K562 (cell line): ENCODE data around the gene THADA. TPM values are rescaled to one million over a fixed set of nuclear protein-coding genes. Genes with fewer than 3 reads are reported as not detected.

Experiments
- ATF1 ChIP-seq, 2 experiments: fragments of 450-650 bp in 1 of 2; IDR thresholded peaks; 2 replicates each; pipeline ENCODE4 v1.6.1; 2016; ENCODE audit warnings: missing compliant biosample characterization in 1 of 2, missing genetic modification characterization in 1 of 2
- CUX1 ChIP-seq: fragments of 200-800 bp; sonication (Bioruptor generic); IDR thresholded peaks from 2 replicates; pipeline ENCODE4 v1.6.1; 2016; ENCODE audit warnings: missing genetic modification characterization, missing compliant biosample characterization
- E2F3 ChIP-seq: fragments of 250-450 bp; sonication (Bioruptor Pico); IDR thresholded peaks from 2 replicates; pipeline ENCODE4 v1.4.0; 2020; ENCODE audit warnings: mild to moderate bottlenecking
- EGR1 ChIP-seq: fragments of 450-650 bp; conservative IDR thresholded peaks from 2 replicates; pipeline ENCODE4 v1.6.1; 2017; ENCODE audit warnings: mild to moderate bottlenecking
- ELK1 ChIP-seq: sonication (generic); formaldehyde crosslinking; IDR thresholded peaks from 2 replicates; pipeline ENCODE4 v1.8.1; 2022; ENCODE audit warnings: missing genetic modification reagents
- EWSR1 ChIP-seq: fragments of 450-650 bp; IDR thresholded peaks from 2 replicates; pipeline ENCODE4 v1.6.1; 2018; ENCODE audit warnings: borderline replicate concordance, mild to moderate bottlenecking, low read depth, moderate library complexity; ENCODE audit not compliant: partially characterized antibody
- HDAC6 ChIP-seq: IDR thresholded peaks from 2 replicates; pipeline ENCODE4 v1.6.1; 2012; ENCODE audit warnings: low read depth, mild to moderate bottlenecking, control low read depth, inconsistent platforms, low read length, moderate library complexity
- MAZ ChIP-seq, 2 experiments: fragments of 450-650 bp in 1 of 2; sonication (generic) in 1 of 2; formaldehyde crosslinking; IDR thresholded peaks in 1 of 2; conservative IDR thresholded peaks in 1 of 2; 2 replicates each; pipeline versions ENCODE4 v1.4.0 to v1.5.0; 2020; ENCODE audit warnings: mild to moderate bottlenecking in 1 of 2, missing genetic modification reagents in 1 of 2
- MBD2 ChIP-seq: sonication (generic); IDR thresholded peaks from 2 replicates; pipeline ENCODE4 v1.6.1; 2016; ENCODE audit warnings: low read depth, borderline replicate concordance
- MYNN ChIP-seq, 2 experiments: sonication (generic); formaldehyde crosslinking in 1 of 2; IDR thresholded peaks; 2 replicates each; pipeline versions ENCODE4 v1.5.0 to v1.6.1; 2016 to 2020; ENCODE audit warnings: antibody characterized with exemption in 1 of 2, missing genetic modification reagents in 1 of 2
- NCOA4 ChIP-seq: fragments of 450-650 bp; IDR thresholded peaks from 2 replicates; pipeline ENCODE4 v1.6.1; 2018; ENCODE audit warnings: mild to moderate bottlenecking; ENCODE audit not compliant: partially characterized antibody
- PCBP2 ChIP-seq: fragments of 200-400 bp; formaldehyde crosslinking; IDR thresholded peaks from 2 replicates; pipeline ENCODE4 v1.6.1; 2018; ENCODE audit warnings: low read length, low read depth, mild to moderate bottlenecking, moderate library complexity; ENCODE audit not compliant: poor library complexity, severe bottlenecking
- SREBF1 ChIP-seq: fragments of 150-350 bp; IDR thresholded peaks from 2 replicates; pipeline ENCODE4 v1.6.1; 2014; ENCODE audit warnings: antibody characterized with exemption, low read depth, low read length, borderline replicate concordance
- SRF ChIP-seq, 2 experiments: fragments of 250-450, 450-650 bp in 1 of 2; sonication (Bioruptor Pico) in 1 of 2; sonication (generic) in 1 of 2; formaldehyde crosslinking; IDR thresholded peaks; 2 replicates each; pipeline versions ENCODE4 v1.5.0 to v1.5.1; 2020 to 2022; ENCODE audit warnings: mild to moderate bottlenecking in 1 of 2, missing genetic modification reagents in 1 of 2
- TCF15 ChIP-seq: fragments of 250-450 bp; sonication (Bioruptor Pico); IDR thresholded peaks from 2 replicates; pipeline ENCODE4 v1.8.0; 2022; ENCODE audit warnings: moderate library complexity, mild to moderate bottlenecking, inconsistent platforms
- ZBTB17 ChIP-seq: fragments of 450-650 bp; formaldehyde crosslinking; IDR thresholded peaks from 2 replicates; pipeline ENCODE4 v1.4.0; 2020; ENCODE audit warnings: mild to moderate bottlenecking
- ZBTB2 ChIP-seq: fragments of 450-650 bp; IDR thresholded peaks from 2 replicates; pipeline ENCODE4 v1.6.1; 2016; ENCODE audit warnings: antibody characterized with exemption
- ZNF24 ChIP-seq: fragments of 450-650 bp; IDR thresholded peaks from 2 replicates; pipeline ENCODE4 v1.6.1; 2016
- ZNF253 ChIP-seq: fragments of 250-450 bp; sonication (Bioruptor Pico); conservative IDR thresholded peaks from 2 replicates; pipeline ENCODE4 v1.6.1; 2021; ENCODE audit warnings: mild to moderate bottlenecking
- polyA plus RNA-seq, 8 experiments: library from polyadenylated mRNA; depleted of rRNA in 4 of 8; stranded (reverse) in 5 of 8; unstranded in 3 of 8; fragments of >200 nt; fragmentation: Nextera tagmentation in 2 of 8; fragmentation: Illumina TruSeq in 1 of 8; extraction: Ambion mirVana in 2 of 8; extraction: Trizol in 1 of 8; gene quantifications; 2 replicates each; pipeline versions ENCODE4 v1.2.1 to v1.2.3, GENCODE V29; 2011 to 2014; ENCODE audit warnings: inconsistent platforms in 1 of 8, missing spikeins in 1 of 8
- total RNA-seq, 7 experiments: library from RNA; depleted of rRNA in 6 of 7; stranded (reverse); fragments of >200 nt in 6 of 7; fragmentation: Illumina TruSeq in 2 of 7; extraction: Trizol in 2 of 7; gene quantifications; 2 replicates each; pipeline versions ENCODE4 v1.2.1 to v1.2.3, GENCODE V29; 2011 to 2021; ENCODE audit warnings: low replicate concordance in 1 of 7

Gene THADA
- total and polyA plus RNA-seq, 9 of the 15 experiments (the other 6 are each of a cell fraction or from before 2014, with no cell fraction given), result 17.8 to 34.7 (median 31.9) TPM

DNA sequence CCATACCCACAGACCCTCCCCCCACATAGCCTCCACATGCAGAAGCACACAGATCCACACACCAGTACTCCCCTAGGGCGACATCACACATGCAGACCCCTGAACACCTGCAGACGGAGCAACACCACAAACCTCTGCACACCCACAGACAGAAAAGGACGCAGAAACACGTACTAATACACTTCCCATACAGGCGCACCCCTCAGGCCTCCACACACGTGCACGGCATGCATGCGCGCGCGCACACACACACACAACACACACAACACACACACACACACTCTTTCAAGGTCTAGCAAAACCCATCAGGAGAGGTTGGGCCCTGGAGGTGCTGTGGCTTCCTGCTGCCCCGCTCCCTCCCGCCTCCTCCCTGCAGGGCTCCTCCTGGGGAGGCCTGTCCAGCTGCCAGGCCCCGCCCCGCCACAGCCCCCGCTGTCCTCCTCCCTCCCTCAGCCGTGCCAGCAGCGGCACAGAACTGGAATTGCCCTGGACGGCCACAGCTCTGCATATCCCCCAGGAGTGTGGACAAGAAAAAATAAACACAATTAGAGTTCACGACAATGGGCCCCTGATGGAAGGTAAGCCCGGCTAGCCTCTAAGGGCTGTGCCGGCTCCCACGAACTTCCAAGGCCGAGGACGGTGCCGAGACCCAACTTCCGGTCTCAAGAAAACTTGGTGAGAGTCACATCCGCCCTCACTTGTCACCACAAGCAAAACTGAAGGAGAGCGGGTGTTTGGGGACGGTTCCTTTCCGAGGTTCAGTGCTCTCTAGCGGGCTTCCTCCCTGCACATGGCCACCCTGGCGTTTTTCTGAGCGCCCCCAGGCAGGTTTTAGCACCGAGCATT lies 376.2 kb downstream of the THADA start (continued):
- TF ChIP-seq EWSR1, result no peak
- no peak for TF ChIP-seq NCOA4
- no peak for TF ChIP-seq ZBTB2
- peak; percentile 89 for TF ChIP-seq ZNF24
- TF ChIP-seq ZNF253, result no peak
- TF ChIP-seq HDAC6, result no peak
- TF ChIP-seq ZBTB17 (CRISPR knock-in tag), result no peak
- TF ChIP-seq ATF1 (CRISPR knock-in tag; IDR thresholded peaks at IDR 0.05), result no peak
- TF ChIP-seq ATF1 (tag; IDR thresholded peaks at IDR 0.05), result peak; percentile 52; the same call in 1 of the 2 replicates
- TF ChIP-seq SREBF1, result no peak
- TF ChIP-seq CUX1 (CRISPR knock-in tag), result 0 out of 2 replicates have a peak, but pooled peaks have one; percentile 61
- TF ChIP-seq TCF15, result no peak
- TF ChIP-seq PCBP2, result no peak
- peak; percentile 5; the same call in 1 of the 2 replicates for TF ChIP-seq E2F3 (CRISPR knock-in tag)
- peak in 1 of 2 experiments; percentile 55; a peak in 1 of 4 replicates for TF ChIP-seq SRF (CRISPR knock-in tag; IDR thresholded peaks at IDR 0.05)
- peak; percentile 76 for TF ChIP-seq EGR1
- peak; percentile 85 to 88 for TF ChIP-seq MAZ (CRISPR knock-in tag; conservative IDR thresholded peaks at IDR 0.05 in 1 of 2, IDR thresholded peaks at IDR 0.05 in 1 of 2)
- peak; percentile 69 for TF ChIP-seq MBD2
- TF ChIP-seq ELK1 (CRISPR knock-in tag), result no peak
- TF ChIP-seq MYNN (IDR thresholded peaks at IDR 0.05), result no peak
- no peak for TF ChIP-seq MYNN (CRISPR knock-in tag; IDR thresholded peaks at IDR 0.05)
